ENCODE data around the gene ACSS3. TPM values are rescaled to one million over a fixed set of nuclear protein-coding genes. Genes with fewer than 3 reads are reported as not detected.

The ACSS3 gene
- total RNA-seq, 2 experiments from 2014 or later, result not detected

GRCh38 chr12:81083906-81084513, 6.1 kb downstream of the ACSS3 start:
- H3K36me3 Mint-ChIP-seq (ENCODE audit: low read depth), result no peaks in the 10 kb centered on the region
- Histone ChIP-seq H3K36me3 (ENCODE audit: insufficient read depth, low read length) (no peaks in the 10 kb centered on the region), H3K4me1 (ENCODE audit: insufficient read depth, low read length) (no peaks in the 10 kb centered on the region), H3K27ac (ENCODE audit: low read depth in 1 of 2, low read length in 2 of 2) (no peak overlapping the region), H3K9me3 (ENCODE audit: control insufficient read depth in 1 of 2, insufficient read depth in 1 of 2, low read length in 2 of 2) (no peaks in the 10 kb centered on the region), H3K4me3 (ENCODE audit: low read length) (no peak overlapping the region), H3K27me3 (ENCODE audit: control insufficient read depth in 1 of 2, insufficient read depth in 2 of 2, low read length in 2 of 2) (no peaks in the 10 kb centered on the region)
- DNase-seq, result no peak
- TF ChIP-seq CTCF (IDR thresholded peaks at IDR 0.05), result no peak
- no peak overlapping the region for H3K27ac Mint-ChIP-seq
- CTCF ChIA-PET, result no interaction called here
- H3K4me3 Mint-ChIP-seq, result no peak overlapping the region
- POLR2A ChIA-PET, result no interaction called here
- intact Hi-C loops (cut with DNase I, micrococcal nuclease), result no loop called here
- ATAC-seq (ENCODE audit: poor library complexity), result no peak
- no peaks in the 10 kb centered on the region for H3K4me1 Mint-ChIP-seq (ENCODE audit: low read depth)
- peaks cover 2% of the 10 kb centered on the region for H3K9me3 Mint-ChIP-seq
- peaks cover 6% of the 10 kb centered on the region for H3K27me3 Mint-ChIP-seq

- ATAC-seq (ENCODE audit: poor library complexity) (no peak), DNase-seq (no peak)
- Mint-ChIP-seq H3K4me1 (ENCODE audit: low read depth) (no peaks in the 10 kb centered on the region), H3K36me3 (ENCODE audit: low read depth) (no peaks in the 10 kb centered on the region), H3K4me3 (no peak overlapping the region), H3K27me3 (peaks cover under 1% of the 10 kb centered on the region), H3K27ac (no peak overlapping the region), H3K9me3 (peaks cover 2% of the 10 kb centered on the region)
- no peaks in the 10 kb centered on the region for H3K27me3 ChIP-seq (ENCODE audit: control insufficient read depth in 1 of 2, insufficient read depth in 2 of 2, low read length in 2 of 2)
- ChIA-PET CTCF (no interaction called here), POLR2A (no interaction called here)
- H3K36me3 ChIP-seq (ENCODE audit: insufficient read depth, low read length), result no peaks in the 10 kb centered on the region
- no peaks in the 10 kb centered on the region for H3K4me1 ChIP-seq (ENCODE audit: insufficient read depth, low read length)
- TF ChIP-seq CTCF (IDR thresholded peaks at IDR 0.05), result no peak
- H3K9me3 ChIP-seq (ENCODE audit: control insufficient read depth in 1 of 2, insufficient read depth in 1 of 2, low read length in 2 of 2), result no peaks in the 10 kb centered on the region
- H3K27ac ChIP-seq (ENCODE audit: low read depth in 1 of 2, low read length in 2 of 2), result no peak overlapping the region
- no peak overlapping the region for H3K4me3 ChIP-seq (ENCODE audit: low read length)
- intact Hi-C loops (cut with DNase I, micrococcal nuclease), result no loop called here
Observed at GRCh38 chr12:81084811-81085350, 7.0 kb downstream of the ACSS3 start.

GRCh38 chr12:81085832-81086231, 8.0 kb downstream of the ACSS3 start:
- Mint-ChIP-seq H3K4me1 (ENCODE audit: low read depth) (no peaks in the 10 kb centered on the region), H3K27me3 (no peaks in the 10 kb centered on the region), H3K27ac (no peak overlapping the region), H3K9me3 (peaks cover 2% of the 10 kb centered on the region), H3K4me3 (no peak overlapping the region), H3K36me3 (ENCODE audit: low read depth) (no peaks in the 10 kb centered on the region)
- H3K4me1 ChIP-seq (ENCODE audit: insufficient read depth, low read length), result no peaks in the 10 kb centered on the region
- ATAC-seq (ENCODE audit: poor library complexity) (no peak), DNase-seq (no peak)
- intact Hi-C loops (cut with DNase I, micrococcal nuclease), result no loop called here
- no peak for TF ChIP-seq CTCF (IDR thresholded peaks at IDR 0.05)
- H3K27ac ChIP-seq (ENCODE audit: low read depth in 1 of 2, low read length in 2 of 2), result no peak overlapping the region
- H3K4me3 ChIP-seq (ENCODE audit: low read length), result no peak overlapping the region
- H3K36me3 ChIP-seq (ENCODE audit: insufficient read depth, low read length), result no peaks in the 10 kb centered on the region
- CTCF ChIA-PET, result no interaction called here
- H3K27me3 ChIP-seq (ENCODE audit: control insufficient read depth in 1 of 2, insufficient read depth in 2 of 2, low read length in 2 of 2), result no peaks in the 10 kb centered on the region
- no peaks in the 10 kb centered on the region for H3K9me3 ChIP-seq (ENCODE audit: control insufficient read depth in 1 of 2, insufficient read depth in 1 of 2, low read length in 2 of 2)
- POLR2A ChIA-PET, result no interaction called here

All from CD4-positive, alpha-beta T cell (primary cell).